KMS-11 (cell line): ENCODE measurements around the gene CORO2A.
A peak's percentile ranks its signal among the peaks of the same experiment; 100 is the strongest.
"Not testable (repeated sequence)": the region's sequence is repeated elsewhere in the genome, so short reads cannot be mapped to it uniquely, and the experiment has no call there.

Experiments
- H2AFZ ChIP-seq: fragments of 200-600 bp; sonication (generic); 2 replicates; pipeline ENCODE4 v1.6.1; 2016; ENCODE audit warnings: antibody characterized with exemption, mixed run types, low read depth
- H3K27ac ChIP-seq: fragments of 200-600 bp; sonication (generic); 2 replicates; pipeline ENCODE4 v1.6.1; 2016; ENCODE audit warnings: mild to moderate bottlenecking, mixed run types
- H3K27me3 ChIP-seq: fragments of 200-600 bp; sonication (generic); 2 replicates; pipeline ENCODE4 v1.6.1; 2017; ENCODE audit warnings: mild to moderate bottlenecking, low read depth, mixed run types, moderate library complexity; ENCODE audit not compliant: insufficient read depth
- H3K36me3 ChIP-seq: fragments of 200-600 bp; sonication (generic); 2 replicates; pipeline ENCODE4 v1.6.1; 2017; ENCODE audit warnings: mild to moderate bottlenecking, mixed run types; ENCODE audit not compliant: insufficient read depth
- H3K4me1 ChIP-seq: fragments of 200-600 bp; sonication (generic); 2 replicates; pipeline ENCODE4 v1.6.1; 2016; ENCODE audit warnings: mild to moderate bottlenecking, low read depth, mixed run types; ENCODE audit not compliant: poor library complexity, severe bottlenecking
- H3K4me2 ChIP-seq: fragments of 200-600 bp; sonication (generic); 2 replicates; pipeline ENCODE4 v1.7.0; 2016; ENCODE audit warnings: mild to moderate bottlenecking, mixed run types
- H3K4me3 ChIP-seq: fragments of 200-600 bp; sonication (generic); IDR thresholded peaks from 2 replicates; pipeline ENCODE4 v1.6.1; 2017; ENCODE audit warnings: low read depth, low read length, mixed read lengths; ENCODE audit not compliant: insufficient read depth
- H3K79me2 ChIP-seq: fragments of 200-600 bp; sonication (generic); 2 replicates; pipeline ENCODE4 v1.6.1; 2016; ENCODE audit warnings: low read depth, mixed run types; ENCODE audit not compliant: insufficient read depth
- H3K9ac ChIP-seq: fragments of 200-600 bp; sonication (generic); 2 replicates; pipeline ENCODE4 v1.6.1; 2016; ENCODE audit warnings: mild to moderate bottlenecking, mixed run types
- H4K20me1 ChIP-seq: fragments of 200-600 bp; sonication (generic); 2 replicates; pipeline ENCODE4 v1.6.1; 2016; ENCODE audit warnings: mild to moderate bottlenecking, mixed run types; ENCODE audit not compliant: insufficient read depth
- TF ChIP-seq, protein P1 (sequence below): fragments of 200-600 bp; sonication (generic); conservative IDR thresholded peaks from 2 replicates; pipeline ENCODE4 v1.6.1; 2017; ENCODE audit warnings: low read depth, mild to moderate bottlenecking, antibody characterized with exemption, low read length, moderate library complexity, mixed read lengths

CORO2A gene

DNA sequence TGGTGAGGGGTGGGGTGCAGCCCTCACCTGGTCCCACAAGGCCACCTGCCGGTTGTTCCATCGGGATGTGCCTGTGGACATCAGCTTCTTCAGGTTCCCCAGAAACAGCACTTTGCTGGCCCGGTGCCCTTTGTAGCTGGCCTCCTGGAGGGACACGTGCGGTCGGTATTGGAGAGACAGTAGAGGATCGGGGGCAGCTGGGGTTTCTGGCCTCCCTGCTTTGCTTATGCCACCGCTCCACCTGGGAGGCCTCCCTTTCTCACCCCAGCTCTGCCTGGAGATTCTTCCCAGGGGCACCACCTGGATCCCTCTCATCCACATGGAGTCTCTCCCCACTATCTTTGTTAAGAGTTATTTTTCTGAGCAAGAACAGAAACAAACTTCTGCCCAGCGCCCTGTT, 60.3 kb downstream of the CORO2A start:
- Histone ChIP-seq H3K27ac (peak overlapping the region; percentile 61; the same call in 1 of the 2 replicates), H3K4me3 (no peak overlapping the region), H3K9ac (no peak overlapping the region), H3K36me3 (no peaks in the 10 kb centered on the region), H3K4me2 (peak overlapping the region; percentile 88; the same call in 1 of the 2 replicates), H2AFZ (no peak overlapping the region), H3K4me1 (peaks cover 52% of the 10 kb centered on the region), H3K79me2 (no peaks in the 10 kb centered on the region), H3K27me3 (no peaks in the 10 kb centered on the region), H4K20me1 (no peaks in the 10 kb centered on the region)
- TF ChIP-seq, protein P1, sequence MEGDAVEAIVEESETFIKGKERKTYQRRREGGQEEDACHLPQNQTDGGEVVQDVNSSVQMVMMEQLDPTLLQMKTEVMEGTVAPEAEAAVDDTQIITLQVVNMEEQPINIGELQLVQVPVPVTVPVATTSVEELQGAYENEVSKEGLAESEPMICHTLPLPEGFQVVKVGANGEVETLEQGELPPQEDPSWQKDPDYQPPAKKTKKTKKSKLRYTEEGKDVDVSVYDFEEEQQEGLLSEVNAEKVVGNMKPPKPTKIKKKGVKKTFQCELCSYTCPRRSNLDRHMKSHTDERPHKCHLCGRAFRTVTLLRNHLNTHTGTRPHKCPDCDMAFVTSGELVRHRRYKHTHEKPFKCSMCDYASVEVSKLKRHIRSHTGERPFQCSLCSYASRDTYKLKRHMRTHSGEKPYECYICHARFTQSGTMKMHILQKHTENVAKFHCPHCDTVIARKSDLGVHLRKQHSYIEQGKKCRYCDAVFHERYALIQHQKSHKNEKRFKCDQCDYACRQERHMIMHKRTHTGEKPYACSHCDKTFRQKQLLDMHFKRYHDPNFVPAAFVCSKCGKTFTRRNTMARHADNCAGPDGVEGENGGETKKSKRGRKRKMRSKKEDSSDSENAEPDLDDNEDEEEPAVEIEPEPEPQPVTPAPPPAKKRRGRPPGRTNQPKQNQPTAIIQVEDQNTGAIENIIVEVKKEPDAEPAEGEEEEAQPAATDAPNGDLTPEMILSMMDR, result no peak

DNA sequence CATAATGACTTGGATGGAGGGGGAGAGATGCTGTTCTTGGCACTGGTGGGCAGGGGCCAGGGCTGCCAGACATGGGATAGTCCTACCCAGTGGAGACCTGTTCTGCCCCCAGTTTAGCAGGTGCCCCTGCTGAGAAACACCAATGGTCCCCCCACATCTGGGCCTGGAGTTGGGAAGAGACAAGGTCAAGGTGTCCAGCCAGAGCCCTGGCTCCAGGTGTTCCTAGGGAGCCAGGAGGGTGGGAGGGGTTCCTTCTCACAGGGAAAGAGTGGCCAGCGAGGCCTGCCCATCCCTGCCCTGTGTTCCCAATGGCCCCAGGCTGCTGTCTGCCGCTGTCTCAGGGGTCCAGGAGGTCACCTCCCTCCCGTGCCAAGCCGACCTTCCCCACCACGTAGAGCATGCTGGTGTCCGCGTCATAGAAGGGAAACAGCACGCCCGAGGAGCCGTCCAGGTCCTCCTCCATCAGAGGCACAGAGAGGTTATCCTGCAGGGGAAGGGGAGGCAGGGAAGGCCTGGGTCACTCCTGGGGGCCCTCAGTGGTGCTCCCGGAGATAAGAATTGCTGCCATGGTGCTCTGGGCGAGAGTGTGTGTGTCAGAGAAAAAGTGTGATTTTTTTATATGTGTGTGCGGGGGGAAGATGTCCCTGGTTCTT, 61.7 kb downstream of the CORO2A start:
- TF ChIP-seq, protein P1, result no peak
- H4K20me1 ChIP-seq, result no peaks in the 10 kb centered on the region

DNA sequence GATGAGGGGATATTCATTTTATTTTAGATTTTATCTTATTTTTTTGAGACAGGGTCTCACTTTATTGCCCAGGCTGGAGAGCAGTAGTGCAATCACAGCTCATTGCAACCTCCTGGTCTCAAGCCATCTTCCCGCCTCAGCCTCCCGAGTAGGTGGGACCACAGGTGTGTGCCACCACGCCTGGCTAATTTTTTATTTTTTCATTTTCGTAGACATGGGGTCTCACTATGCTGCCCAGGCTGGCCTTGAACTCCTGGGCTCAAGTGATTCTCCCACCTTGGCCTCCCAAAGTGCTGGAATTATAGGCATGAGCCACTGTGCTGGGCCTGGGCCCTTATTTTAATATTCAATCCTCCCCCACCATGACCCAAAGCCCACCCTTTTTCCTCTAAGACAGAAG, 62.4 kb downstream of the CORO2A start:
- not testable (repeated sequence) for H3K79me2 ChIP-seq, H4K20me1 ChIP-seq, H3K4me3 ChIP-seq, H3K9ac ChIP-seq, H3K4me2 ChIP-seq, H3K36me3 ChIP-seq, H3K27me3 ChIP-seq, H2AFZ ChIP-seq, H3K27ac ChIP-seq
- H3K4me1 ChIP-seq, result peaks cover 50% of the 10 kb centered on the region

More for the DNA sequence above, 61.7 kb downstream of the CORO2A start:
- Histone ChIP-seq H3K9ac (no peak overlapping the region), H3K36me3 (no peaks in the 10 kb centered on the region), H3K4me1 (peaks cover 52% of the 10 kb centered on the region), H3K4me3 (no peak overlapping the region), H3K4me2 (no peak overlapping the region), H3K79me2 (no peaks in the 10 kb centered on the region), H3K27me3 (no peaks in the 10 kb centered on the region), H3K27ac (no peak overlapping the region), H2AFZ (no peak overlapping the region)

DNA sequence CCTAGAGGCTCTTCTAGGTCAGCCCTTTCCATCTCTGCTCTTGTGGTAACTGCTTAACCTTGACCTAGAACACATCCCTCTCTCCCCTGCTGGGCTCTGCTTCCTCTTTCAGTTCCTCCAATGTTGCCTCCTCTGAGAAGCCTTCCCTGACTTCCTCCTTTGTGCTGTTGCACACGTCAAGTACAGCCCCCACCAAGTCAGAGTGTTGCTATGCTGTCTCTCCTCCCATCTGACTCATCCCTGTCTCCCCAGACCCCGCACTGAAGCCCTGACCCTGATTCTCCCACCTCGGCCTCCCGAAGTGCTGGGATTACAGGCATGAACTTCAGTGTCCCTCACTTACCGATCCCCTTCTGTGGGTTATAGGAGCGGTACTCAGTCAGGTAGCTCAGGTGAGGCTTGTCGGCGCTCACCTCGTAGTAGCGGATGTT, 63.0 kb downstream of the CORO2A start:
- Histone ChIP-seq H3K4me2 (peak overlapping the region; percentile 6; the same call in 1 of the 2 replicates), H2AFZ (no peak overlapping the region), H3K36me3 (no peaks in the 10 kb centered on the region)

DNA sequence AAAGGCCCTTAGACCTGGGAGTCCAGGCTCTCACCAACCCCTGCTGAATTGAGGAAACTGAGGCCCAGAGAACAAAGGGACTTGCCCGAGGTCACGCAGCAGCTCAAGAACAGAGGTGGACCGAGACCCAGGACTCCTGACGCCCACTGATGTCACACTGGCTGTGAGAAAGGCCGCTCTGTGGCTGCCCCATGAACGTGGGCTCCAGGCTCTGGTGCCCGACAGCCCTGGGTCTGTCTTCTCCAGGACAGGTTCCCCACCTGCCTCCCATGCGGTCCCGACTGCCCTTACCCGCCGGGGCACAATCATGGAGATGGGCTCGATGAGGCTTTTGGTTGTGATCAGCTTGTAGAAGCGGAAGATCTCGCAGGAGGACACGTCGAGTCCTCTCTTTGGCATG, 64.1 kb downstream of the CORO2A start:
- TF ChIP-seq, protein P1, result no peak
- no peak overlapping the region for H3K4me2 ChIP-seq
- no peaks in the 10 kb centered on the region for H3K36me3 ChIP-seq
- peaks cover 32% of the 10 kb centered on the region for H3K4me1 ChIP-seq
- H3K79me2 ChIP-seq, result no peaks in the 10 kb centered on the region
- no peak overlapping the region for H3K27ac ChIP-seq
- H3K27me3 ChIP-seq, result no peaks in the 10 kb centered on the region
- H3K9ac ChIP-seq, result no peak overlapping the region
- H4K20me1 ChIP-seq, result no peaks in the 10 kb centered on the region
- H2AFZ ChIP-seq, result no peak overlapping the region
- H3K4me3 ChIP-seq, result no peak overlapping the region

More for the DNA sequence above, 63.0 kb downstream of the CORO2A start:
- TF ChIP-seq, protein P1, result no peak
- peaks cover 44% of the 10 kb centered on the region for H3K4me1 ChIP-seq
- H3K27ac ChIP-seq, result no peak overlapping the region
- no peaks in the 10 kb centered on the region for H3K27me3 ChIP-seq
- no peak overlapping the region for H3K9ac ChIP-seq
- no peaks in the 10 kb centered on the region for H3K79me2 ChIP-seq
- no peaks in the 10 kb centered on the region for H4K20me1 ChIP-seq
- H3K4me3 ChIP-seq, result no peak overlapping the region
